ENCODE measurements around the gene FYB2. TPM values are rescaled to one million over a fixed set of nuclear protein-coding genes. Genes with fewer than 3 reads are reported as not detected.

FYB2 gene
- polyA plus RNA-seq, 2 of the 4 experiments (the other 2 are of a cell fraction) = not detected

DNA sequence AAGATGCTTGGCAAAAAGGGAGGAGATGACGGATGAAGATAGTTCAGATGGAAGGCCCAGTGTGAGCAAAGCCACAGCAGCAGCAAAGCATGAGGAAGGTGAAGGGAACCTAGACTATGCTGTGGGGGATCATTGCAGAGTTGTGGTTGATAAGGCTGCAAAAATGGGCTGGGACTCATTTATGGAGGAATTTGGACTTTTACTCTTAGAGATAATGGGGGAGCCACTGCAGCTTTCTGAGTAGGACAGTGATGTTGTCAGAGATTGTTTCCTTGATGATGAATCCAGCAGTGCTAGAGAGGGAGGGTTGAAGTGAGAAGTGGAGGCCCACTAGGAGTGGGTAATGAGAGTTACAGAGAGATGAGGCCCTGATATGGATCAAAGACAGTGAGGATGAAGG, 33.3 kb upstream of the FYB2 start:
- Histone ChIP-seq H3K27ac (no peak overlapping the region), H3K4me3 (no peak overlapping the region), H3K9me3 (no peaks in the 10 kb centered on the region), H3K4me2 (no peak overlapping the region), H3K4me1 (no peaks in the 10 kb centered on the region)
- ChIA-PET CTCF (no interaction called here), POLR2A (no interaction called here)
- TF ChIP-seq SREBF2 (IDR thresholded peaks at IDR 0.05) (no peak), ZC3H11A (IDR thresholded peaks at IDR 0.05) (no peak), HOXA7 (CRISPR knock-in tag; IDR thresholded peaks at IDR 0.05) (no peak), TP53 (CRISPR knock-in tag; IDR thresholded peaks at IDR 0.05) (no peak), HOXB13 (CRISPR knock-in tag; IDR thresholded peaks at IDR 0.05; ENCODE audit: low read depth) (no peak), HDAC2 (IDR thresholded peaks at IDR 0.05) (no peak)
- TF ChIP-seq, protein P1, sequence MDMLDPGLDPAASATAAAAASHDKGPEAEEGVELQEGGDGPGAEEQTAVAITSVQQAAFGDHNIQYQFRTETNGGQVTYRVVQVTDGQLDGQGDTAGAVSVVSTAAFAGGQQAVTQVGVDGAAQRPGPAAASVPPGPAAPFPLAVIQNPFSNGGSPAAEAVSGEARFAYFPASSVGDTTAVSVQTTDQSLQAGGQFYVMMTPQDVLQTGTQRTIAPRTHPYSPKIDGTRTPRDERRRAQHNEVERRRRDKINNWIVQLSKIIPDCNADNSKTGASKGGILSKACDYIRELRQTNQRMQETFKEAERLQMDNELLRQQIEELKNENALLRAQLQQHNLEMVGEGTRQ (IDR thresholded peaks at IDR 0.05) = no peak
- no peak for FAIRE-seq
- ATAC-seq = no peak
- WGBS (ENCODE audit: missing lambda C conversion rate) = 19% methylated on average over 1 of the region's 1 CpG
- DNase-seq (ENCODE audit: low read depth in 1 of 2, low spot score in 1 of 2) = no peak

DNA sequence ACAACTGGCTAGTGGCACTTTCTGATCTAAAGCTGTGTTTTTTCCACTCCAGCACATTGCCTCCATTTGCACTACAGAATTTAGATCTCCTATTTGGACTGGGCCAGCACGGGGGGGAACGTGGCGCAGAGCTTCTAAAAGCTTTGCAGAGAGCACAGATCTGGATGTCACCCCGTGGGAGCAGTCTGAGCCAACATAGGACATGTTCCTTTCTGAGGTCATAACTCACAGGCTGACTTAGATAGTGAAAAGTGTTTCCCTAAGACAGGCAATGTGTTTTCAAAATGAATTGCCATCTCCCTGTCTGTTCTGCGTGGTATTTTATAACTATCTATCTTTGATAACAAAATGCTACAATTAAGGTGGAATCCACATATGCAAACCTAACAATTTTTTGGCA, 31.7 kb upstream of the FYB2 start:
- CTCF ChIA-PET = no interaction called here
- no peaks in the 10 kb centered on the region for H3K9me3 ChIP-seq
- WGBS (ENCODE audit: missing lambda C conversion rate) = 44% methylated on average over 5 of the region's 5 CpGs
- no peak for TF ChIP-seq RFX5 (IDR thresholded peaks at IDR 0.05)
- no peak for TF ChIP-seq HOXB13 (CRISPR knock-in tag; IDR thresholded peaks at IDR 0.05; ENCODE audit: low read depth)
- no peak for TF ChIP-seq CHD2 (IDR thresholded peaks at IDR 0.05; ENCODE audit: low read length, partially characterized antibody)
- TF ChIP-seq RAD21 (conservative IDR thresholded peaks at IDR 0.05 in 1 of 2, IDR thresholded peaks at IDR 0.05 in 1 of 2) = no peak
- no peak for TF ChIP-seq ATOH8 (CRISPR knock-in tag; IDR thresholded peaks at IDR 0.05; ENCODE audit: low read depth)
- no peak for TF ChIP-seq RARB (CRISPR knock-in tag; IDR thresholded peaks at IDR 0.05)
- TF ChIP-seq, protein P2, sequence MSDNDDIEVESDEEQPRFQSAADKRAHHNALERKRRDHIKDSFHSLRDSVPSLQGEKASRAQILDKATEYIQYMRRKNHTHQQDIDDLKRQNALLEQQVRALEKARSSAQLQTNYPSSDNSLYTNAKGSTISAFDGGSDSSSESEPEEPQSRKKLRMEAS (IDR thresholded peaks at IDR 0.05) = no peak
- no peak for TF ChIP-seq NPAS2 (CRISPR knock-in tag; IDR thresholded peaks at IDR 0.05; ENCODE audit: borderline replicate concordance)
- TF ChIP-seq FOXS1 (CRISPR knock-in tag; IDR thresholded peaks at IDR 0.05) = no peak
- TF ChIP-seq HOXA7 (CRISPR knock-in tag; IDR thresholded peaks at IDR 0.05) = no peak
- no peak for TF ChIP-seq TP53 (CRISPR knock-in tag; IDR thresholded peaks at IDR 0.05)
- no peak for TF ChIP-seq EHMT2 (IDR thresholded peaks at IDR 0.05; ENCODE audit: low read depth)
- TF ChIP-seq CHD4 (IDR thresholded peaks at IDR 0.05; ENCODE audit: borderline replicate concordance) = no peak
- TF ChIP-seq FOSB (CRISPR knock-in tag; IDR thresholded peaks at IDR 0.05) = no peak
- no peak overlapping the region for H3K4me2 ChIP-seq
- H3K27ac ChIP-seq = no peak overlapping the region
- ATAC-seq (no peak), FAIRE-seq (no peak), DNase-seq (ENCODE audit: low read depth in 1 of 2, low spot score in 1 of 2) (no peak)
- no peak overlapping the region for H3K4me3 ChIP-seq
- POLR2A ChIA-PET = no interaction called here
- no peaks in the 10 kb centered on the region for H3K4me1 ChIP-seq

DNA sequence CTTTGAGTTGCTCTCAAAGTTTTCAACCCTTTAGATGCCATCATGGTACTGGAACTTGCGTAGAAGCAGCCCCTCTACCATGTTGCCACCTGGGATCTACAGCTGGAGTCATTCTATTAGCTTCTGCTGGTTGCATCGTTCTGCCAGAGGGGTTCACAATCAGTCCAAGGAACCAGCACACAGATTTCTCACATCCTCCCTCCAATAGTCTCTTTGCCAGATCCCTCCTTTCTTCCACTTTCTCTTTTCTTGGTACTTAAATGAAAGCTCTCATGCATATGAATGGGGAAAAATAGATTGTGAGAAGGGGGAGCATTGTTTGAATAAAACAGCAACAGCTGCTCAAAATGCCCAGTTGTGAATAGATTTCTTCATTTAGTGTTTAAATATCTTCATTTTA, 31.2 kb upstream of the FYB2 start:
- ChIA-PET POLR2A (no interaction called here), CTCF (no interaction called here)
- Histone ChIP-seq H3K27ac (no peak overlapping the region), H3K4me1 (no peaks in the 10 kb centered on the region), H3K4me2 (no peak overlapping the region), H3K4me3 (no peak overlapping the region), H3K9me3 (no peaks in the 10 kb centered on the region)
- WGBS (ENCODE audit: missing lambda C conversion rate) = 10% methylated on average over 2 of the region's 2 CpGs
- FAIRE-seq = no peak
- DNase-seq (ENCODE audit: low read depth in 1 of 2, low spot score in 1 of 2) = no peak
- no peak for ATAC-seq
- TF ChIP-seq CBX8 (IDR thresholded peaks at IDR 0.05) (no peak), SREBF2 (IDR thresholded peaks at IDR 0.05) (no peak), FOSL2 (IDR thresholded peaks at IDR 0.05) (no peak), FOSL2 (CRISPR knock-in tag; IDR thresholded peaks at IDR 0.05) (no peak), SMC3 (IDR thresholded peaks at IDR 0.05) (no peak), TFCP2L1 (CRISPR knock-in tag; IDR thresholded peaks at IDR 0.05) (no peak), ATOH8 (CRISPR knock-in tag; IDR thresholded peaks at IDR 0.05; ENCODE audit: low read depth) (no peak), CEBPB (IDR thresholded peaks at IDR 0.05) (no peak), HOXB5 (CRISPR knock-in tag; IDR thresholded peaks at IDR 0.05) (no peak), HOXA7 (CRISPR knock-in tag; IDR thresholded peaks at IDR 0.05) (no peak), CBX2 (IDR thresholded peaks at IDR 0.05; ENCODE audit: borderline replicate concordance, low read depth) (no peak)
- TF ChIP-seq, protein P3, sequence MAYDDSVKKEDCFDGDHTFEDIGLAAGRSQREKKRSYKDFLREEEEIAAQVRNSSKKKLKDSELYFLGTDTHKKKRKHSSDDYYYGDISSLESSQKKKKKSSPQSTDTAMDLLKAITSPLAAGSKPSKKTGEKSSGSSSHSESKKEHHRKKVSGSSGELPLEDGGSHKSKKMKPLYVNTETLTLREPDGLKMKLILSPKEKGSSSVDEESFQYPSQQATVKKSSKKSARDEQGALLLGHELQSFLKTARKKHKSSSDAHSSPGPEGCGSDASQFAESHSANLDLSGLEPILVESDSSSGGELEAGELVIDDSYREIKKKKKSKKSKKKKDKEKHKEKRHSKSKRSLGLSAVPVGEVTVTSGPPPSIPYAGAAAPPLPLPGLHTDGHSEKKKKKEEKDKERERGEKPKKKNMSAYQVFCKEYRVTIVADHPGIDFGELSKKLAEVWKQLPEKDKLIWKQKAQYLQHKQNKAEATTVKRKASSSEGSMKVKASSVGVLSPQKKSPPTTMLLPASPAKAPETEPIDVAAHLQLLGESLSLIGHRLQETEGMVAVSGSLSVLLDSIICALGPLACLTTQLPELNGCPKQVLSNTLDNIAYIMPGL (CRISPR knock-in tag; IDR thresholded peaks at IDR 0.05; ENCODE audit: borderline replicate concordance) = no peak
- TF ChIP-seq, protein P4, sequence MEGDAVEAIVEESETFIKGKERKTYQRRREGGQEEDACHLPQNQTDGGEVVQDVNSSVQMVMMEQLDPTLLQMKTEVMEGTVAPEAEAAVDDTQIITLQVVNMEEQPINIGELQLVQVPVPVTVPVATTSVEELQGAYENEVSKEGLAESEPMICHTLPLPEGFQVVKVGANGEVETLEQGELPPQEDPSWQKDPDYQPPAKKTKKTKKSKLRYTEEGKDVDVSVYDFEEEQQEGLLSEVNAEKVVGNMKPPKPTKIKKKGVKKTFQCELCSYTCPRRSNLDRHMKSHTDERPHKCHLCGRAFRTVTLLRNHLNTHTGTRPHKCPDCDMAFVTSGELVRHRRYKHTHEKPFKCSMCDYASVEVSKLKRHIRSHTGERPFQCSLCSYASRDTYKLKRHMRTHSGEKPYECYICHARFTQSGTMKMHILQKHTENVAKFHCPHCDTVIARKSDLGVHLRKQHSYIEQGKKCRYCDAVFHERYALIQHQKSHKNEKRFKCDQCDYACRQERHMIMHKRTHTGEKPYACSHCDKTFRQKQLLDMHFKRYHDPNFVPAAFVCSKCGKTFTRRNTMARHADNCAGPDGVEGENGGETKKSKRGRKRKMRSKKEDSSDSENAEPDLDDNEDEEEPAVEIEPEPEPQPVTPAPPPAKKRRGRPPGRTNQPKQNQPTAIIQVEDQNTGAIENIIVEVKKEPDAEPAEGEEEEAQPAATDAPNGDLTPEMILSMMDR (IDR thresholded peaks at IDR 0.05) = no peak
- TF ChIP-seq, protein P5, sequence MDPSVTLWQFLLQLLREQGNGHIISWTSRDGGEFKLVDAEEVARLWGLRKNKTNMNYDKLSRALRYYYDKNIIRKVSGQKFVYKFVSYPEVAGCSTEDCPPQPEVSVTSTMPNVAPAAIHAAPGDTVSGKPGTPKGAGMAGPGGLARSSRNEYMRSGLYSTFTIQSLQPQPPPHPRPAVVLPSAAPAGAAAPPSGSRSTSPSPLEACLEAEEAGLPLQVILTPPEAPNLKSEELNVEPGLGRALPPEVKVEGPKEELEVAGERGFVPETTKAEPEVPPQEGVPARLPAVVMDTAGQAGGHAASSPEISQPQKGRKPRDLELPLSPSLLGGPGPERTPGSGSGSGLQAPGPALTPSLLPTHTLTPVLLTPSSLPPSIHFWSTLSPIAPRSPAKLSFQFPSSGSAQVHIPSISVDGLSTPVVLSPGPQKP (IDR thresholded peaks at IDR 0.05; ENCODE audit: low read depth, low read length) = no peak

Data from A549 (cell line).